Activated effector memory CD4-positive, alpha-beta T cell treated with Interleukin-2 at 50 U/mL for 16 hours (primary cell): ENCODE data around the gene PPP2R2D.

ENCODE experiments used
- DNase-seq: peaks from one replicate; pipeline ENCODE4 v3.0.0-alpha.2; 2020

Gene PPP2R2D

DNA sequence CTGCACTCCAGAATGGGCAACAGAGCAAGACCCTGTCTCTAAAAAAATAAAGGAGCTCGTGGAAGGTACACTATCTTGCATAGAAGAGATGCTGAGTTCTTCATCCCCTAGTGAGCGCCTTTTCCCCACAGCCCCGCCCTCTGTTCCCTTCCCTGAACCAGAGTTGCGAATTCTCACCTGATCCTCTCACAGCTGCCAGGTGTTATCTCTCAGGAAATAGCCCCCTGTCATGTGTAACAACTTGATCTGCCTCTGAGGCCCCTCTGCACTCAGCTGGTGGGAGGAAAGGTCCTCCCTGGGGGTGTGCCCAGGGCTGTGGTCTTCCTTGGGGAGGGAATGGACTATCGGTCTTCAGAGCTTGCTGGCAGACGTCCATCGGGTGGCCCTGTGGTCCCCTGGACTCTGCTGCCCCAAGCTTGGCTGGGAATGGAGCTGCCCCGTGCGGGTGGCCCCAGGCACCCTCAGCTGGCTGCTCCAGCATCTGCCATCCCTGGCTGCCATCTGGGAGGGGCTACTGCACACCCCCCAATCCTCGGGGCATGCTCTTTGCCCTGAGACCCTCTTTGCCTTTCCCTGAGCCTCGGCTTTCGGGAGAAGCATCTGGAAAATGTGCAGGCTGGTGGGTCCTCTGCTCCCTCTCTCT, 102.6 kb downstream of the PPP2R2D start:
- DNase-seq = no peak

DNA sequence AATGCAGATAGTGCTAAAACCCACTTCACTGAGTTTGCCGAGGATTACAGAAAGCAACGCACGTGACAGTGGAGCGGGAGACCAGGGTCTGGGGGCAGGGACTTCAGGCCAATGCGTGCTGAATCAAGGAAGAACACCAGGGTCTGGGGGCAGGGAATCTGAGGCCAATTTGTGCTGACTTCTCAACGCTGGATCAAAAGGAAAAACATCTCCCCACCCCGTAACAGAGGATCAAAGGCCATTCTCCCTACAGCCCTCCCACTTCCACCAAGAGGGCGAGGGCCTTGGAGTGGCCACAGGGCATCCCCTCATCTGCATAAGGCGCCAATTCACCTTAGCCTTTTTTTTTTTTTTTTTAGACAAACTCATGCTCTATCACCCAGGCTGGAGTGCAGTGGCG, 103.2 kb downstream of the PPP2R2D start:
- DNase-seq = no peak

DNA sequence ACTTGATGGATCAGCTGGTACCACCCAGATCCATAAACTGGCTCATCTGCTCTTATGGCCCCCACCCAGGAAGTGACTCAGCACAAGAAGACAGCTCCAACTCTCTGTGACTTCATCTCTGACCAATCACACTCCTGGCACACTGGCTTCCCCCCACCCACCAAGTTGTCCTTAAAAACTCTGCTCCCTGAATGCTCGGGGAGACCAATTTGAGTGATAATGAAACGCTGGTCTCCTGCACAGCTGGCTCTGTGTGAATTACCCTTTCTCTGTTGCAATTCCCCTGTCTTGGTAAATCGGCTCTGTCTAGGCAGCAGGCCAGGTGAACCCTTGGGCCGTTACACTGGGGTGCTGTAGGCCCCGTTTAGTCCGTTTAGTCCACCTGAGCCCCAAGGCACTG, 104.3 kb downstream of the PPP2R2D start:
- no peak for DNase-seq

DNA sequence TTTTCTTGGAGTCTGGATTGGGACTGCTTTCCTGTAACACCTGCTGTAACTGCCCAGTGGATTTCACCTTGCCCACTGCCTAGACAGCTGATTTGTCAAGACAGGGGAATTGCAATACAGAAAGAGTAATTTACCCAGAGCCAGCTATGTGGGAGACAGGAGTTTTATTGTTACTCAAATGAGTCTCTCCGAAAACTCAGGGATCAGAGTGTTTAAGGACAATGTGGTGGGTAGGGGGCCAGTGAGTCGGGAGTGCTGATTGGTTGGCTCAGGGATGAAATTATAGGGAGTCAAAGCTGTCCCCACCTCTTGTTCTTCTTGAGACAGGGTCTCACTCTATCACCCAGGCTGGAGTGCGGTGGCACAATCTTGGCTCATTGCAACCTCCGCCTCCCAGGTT, 106.2 kb downstream of the PPP2R2D start:
- no peak for DNase-seq

DNA sequence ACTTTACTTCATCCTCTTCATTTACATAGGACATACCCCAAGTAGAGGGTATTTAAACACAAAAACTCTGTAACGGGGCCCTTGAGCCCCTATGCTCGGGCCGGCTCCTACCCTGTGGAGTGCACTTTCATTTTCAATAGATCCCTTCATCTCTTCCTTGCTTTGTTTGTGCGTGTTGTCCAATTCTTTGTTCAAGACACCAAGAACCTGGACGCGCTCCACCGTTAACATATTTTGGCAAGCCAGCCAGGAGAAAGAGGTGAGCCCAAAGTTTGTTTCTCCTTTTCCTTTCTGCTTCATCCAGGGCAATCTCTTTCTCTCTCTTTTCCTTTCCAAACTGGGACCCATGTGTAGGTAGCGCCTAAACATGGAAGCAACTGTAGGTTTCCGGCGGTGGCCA, 106.9 kb downstream of the PPP2R2D start:
- DNase-seq = no peak
